RWPE2 (cell line): ENCODE data around the gene SLC5A1.

Experiments
- ATAC-seq: fragments of 200-7000 bp; cut with Tn5 transposase; 3 replicates; pipeline ENCODE4 v1.9.1; 2021; ENCODE audit warnings: low read depth
- DNase-seq: peaks from one replicate; pipeline ENCODE4 v3.0.0-alpha.2; 2020; ENCODE audit warnings: low spot score
- H3K27ac ChIP-seq: fragments of 450-650 bp; 2 replicates; pipeline ENCODE4 v1.5.1; 2017; ENCODE audit warnings: mild to moderate bottlenecking; ENCODE audit not compliant: poor library complexity, severe bottlenecking
- H3K27me3 ChIP-seq: fragments of 250-450 bp; sonication (Bioruptor Pico); 2 replicates; pipeline ENCODE4 v1.5.1; 2021; ENCODE audit warnings: mild to moderate bottlenecking, moderate library complexity; ENCODE audit not compliant: insufficient read depth, poor library complexity, severe bottlenecking
- H3K36me3 ChIP-seq: fragments of 250-450 bp; sonication (Bioruptor Pico); 2 replicates; pipeline ENCODE4 v1.5.1; 2020; ENCODE audit warnings: low read depth, mild to moderate bottlenecking, moderate library complexity
- H3K4me1 ChIP-seq: fragments of 250-450 bp; sonication (Bioruptor Pico); 2 replicates; pipeline ENCODE4 v1.5.1; 2021; ENCODE audit warnings: mild to moderate bottlenecking, moderate library complexity; ENCODE audit not compliant: insufficient read depth, poor library complexity, severe bottlenecking
- H3K4me3 ChIP-seq: fragments of 250-450 bp; sonication (Bioruptor Pico); 2 replicates; pipeline ENCODE4 v1.5.1; 2021; ENCODE audit warnings: mild to moderate bottlenecking, moderate library complexity; ENCODE audit not compliant: severe bottlenecking
- H3K9me3 ChIP-seq: fragments of 250-450 bp; sonication (Bioruptor Pico); 2 replicates; pipeline ENCODE4 v1.5.1; 2021; ENCODE audit warnings: mild to moderate bottlenecking, moderate library complexity; ENCODE audit not compliant: severe bottlenecking
- CTCF ChIP-seq: fragments of 450-650 bp; IDR thresholded peaks from one replicate; pipeline ENCODE4 v1.5.1; 2017; ENCODE audit warnings: mild to moderate bottlenecking, moderate library complexity; ENCODE audit not compliant: poor library complexity, severe bottlenecking

Gene SLC5A1

GRCh38 chr22:32075997-32076760, 33.1 kb downstream of the SLC5A1 start:
- Histone ChIP-seq H3K36me3 (no peaks in the 10 kb centered on the region), H3K4me3 (no peak overlapping the region), H3K4me1 (peaks cover 6% of the 10 kb centered on the region), H3K27me3 (no peaks in the 10 kb centered on the region), H3K9me3 (no peaks in the 10 kb centered on the region), H3K27ac (no peak overlapping the region)
- no peak for TF ChIP-seq CTCF
- ATAC-seq (no peak), DNase-seq (no peak)

- Histone ChIP-seq H3K27ac (no peak overlapping the region), H3K4me1 (peaks cover 6% of the 10 kb centered on the region), H3K4me3 (no peak overlapping the region), H3K36me3 (no peaks in the 10 kb centered on the region), H3K9me3 (no peaks in the 10 kb centered on the region), H3K27me3 (no peaks in the 10 kb centered on the region)
- no peak for TF ChIP-seq CTCF
- DNase-seq (no peak), ATAC-seq (no peak)
These were observed 33.7 kb downstream of the SLC5A1 start for GRCh38 chr22:32076761-32077084.

- TF ChIP-seq CTCF = no peak
These were observed 34.1 kb downstream of the SLC5A1 start for GRCh38 chr22:32077151-32077550.

GRCh38 chr22:32079130-32080089, 36.3 kb downstream of the SLC5A1 start:
- ATAC-seq (peak; percentile 99), DNase-seq (no peak)
- no peak for TF ChIP-seq CTCF
- Histone ChIP-seq H3K36me3 (no peaks in the 10 kb centered on the region), H3K9me3 (no peaks in the 10 kb centered on the region), H3K4me1 (peaks cover 6% of the 10 kb centered on the region), H3K27me3 (no peaks in the 10 kb centered on the region), H3K27ac (no peak overlapping the region), H3K4me3 (no peak overlapping the region)

More at GRCh38 chr22:32077151-32077550, 34.1 kb downstream of the SLC5A1 start:
- no peak overlapping the region for H3K4me3 ChIP-seq
- H3K27ac ChIP-seq = no peak overlapping the region
- H3K4me1 ChIP-seq = peaks cover 6% of the 10 kb centered on the region
- DNase-seq (no peak), ATAC-seq (no peak)
- H3K36me3 ChIP-seq = no peaks in the 10 kb centered on the region
- H3K27me3 ChIP-seq = no peaks in the 10 kb centered on the region
- no peaks in the 10 kb centered on the region for H3K9me3 ChIP-seq
